Endothelial cell of umbilical vein (primary cell): ENCODE measurements around the gene DIAPH1. TPM values are rescaled to one million over a fixed set of nuclear protein-coding genes. Genes with fewer than 3 reads are reported as not detected.

ENCODE experiments used
- BruUV-seq: library from RNA; stranded (reverse); fragments of 400-500 nt; replicated peaks from 2 replicates; lab custom pipeline; 2021; lab: Mats Ljungman, UMichigan
- CTCF ChIA-PET: fragments of 300-600, 350-600 bp; sonication (Branson Sonifier 250); formaldehyde crosslinking; loops from one replicate; lab custom pipeline; 2021; ENCODE audit warnings: antibody characterized with exemption, inconsistent platforms; lab: Charles Lee
- POLR2A ChIA-PET: fragments of 300-600, 350-600 bp; sonication (Branson Sonifier 250); formaldehyde crosslinking; loops from one replicate; lab custom pipeline; 2021; ENCODE audit warnings: antibody characterized with exemption, inconsistent platforms; lab: Charles Lee
- DNase-seq: peaks from one replicate; pipeline ENCODE4 v3.0.0-alpha.2; 2011; ENCODE audit warnings: low read depth, low spot score
- FAIRE-seq: peaks from 2 replicates; lab custom pipeline; 2011; peaks lifted over from hg19 to GRCh38; lab: Jason Lieb, UNC
- H2AFZ ChIP-seq: 2 replicates; pipeline ENCODE4 v1.6.0; 2012; ENCODE audit warnings: low read depth, low read length, control low read depth, inconsistent platforms
- H3K27ac ChIP-seq: 2 replicates; pipeline ENCODE4 v1.5.1; 2011; ENCODE audit warnings: low read depth, mild to moderate bottlenecking, control low read depth, low read length, moderate library complexity; ENCODE audit not compliant: insufficient read depth
- H3K27me3 ChIP-seq, 2 experiments: 2 replicates each; pipeline versions ENCODE4 v1.6.0 to v1.6.1; 2011; ENCODE audit warnings: low read length in 2 of 2, mixed read lengths in 1 of 2; ENCODE audit not compliant: control insufficient read depth in 2 of 2, insufficient read depth in 2 of 2
- H3K36me3 ChIP-seq, 2 experiments: 2 replicates in 1 of 2; 3 replicates in 1 of 2; pipeline ENCODE4 v1.5.1; 2011; ENCODE audit warnings: low read length in 2 of 2, mild to moderate bottlenecking in 1 of 2, moderate library complexity in 1 of 2; ENCODE audit not compliant: control insufficient read depth in 2 of 2, insufficient read depth in 2 of 2; ENCODE audit errors: extremely low read depth in 1 of 2
- H3K4me1 ChIP-seq: 3 replicates; pipeline ENCODE4 v1.5.1; 2011; ENCODE audit warnings: mild to moderate bottlenecking, low read length; ENCODE audit not compliant: control insufficient read depth, insufficient read depth; ENCODE audit errors: extremely low read depth
- H3K4me2 ChIP-seq: 2 replicates; pipeline ENCODE4 v1.6.1; 2011; ENCODE audit warnings: low read length, control low read depth, mixed read lengths; ENCODE audit not compliant: insufficient read depth
- H3K4me3 ChIP-seq, 3 experiments: fragments of 200-600 bp in 1 of 3; sonication (generic), shearing (Covaris generic) in 1 of 3; replicated peaks in 1 of 3; 2 replicates each; pipeline ENCODE4 v1.5.1; 2011 to 2016; ENCODE audit warnings: control low read depth in 3 of 3, low read length in 3 of 3, mild to moderate bottlenecking in 2 of 3, inconsistent platforms in 1 of 3, low read depth in 1 of 3, moderate library complexity in 1 of 3; ENCODE audit not compliant: insufficient read depth in 1 of 3
- H3K79me2 ChIP-seq: 2 replicates; pipeline ENCODE4 v1.6.0; 2012; ENCODE audit warnings: low read length, inconsistent platforms; ENCODE audit not compliant: control insufficient read depth, insufficient read depth
- H3K9ac ChIP-seq: replicated peaks from 2 replicates; pipeline ENCODE3; 2011; ENCODE audit warnings: low read length, control low read depth; ENCODE audit not compliant: insufficient read depth; ENCODE audit errors: extremely low read depth
- H3K9me1 ChIP-seq: replicated peaks from 3 replicates; pipeline ENCODE4 v1.6.0; 2011; ENCODE audit warnings: mild to moderate bottlenecking, low read length; ENCODE audit not compliant: control insufficient read depth, insufficient read depth; ENCODE audit errors: extremely low read depth
- H3K9me3 ChIP-seq: replicated peaks from 2 replicates; pipeline ENCODE4 v1.5.1; 2012; ENCODE audit warnings: low read length, inconsistent platforms; ENCODE audit not compliant: control insufficient read depth, insufficient read depth
- H4K20me1 ChIP-seq: replicated peaks from 2 replicates; pipeline ENCODE3; 2011; ENCODE audit warnings: mild to moderate bottlenecking, low read length; ENCODE audit not compliant: control insufficient read depth, insufficient read depth; ENCODE audit errors: extremely low read depth
- EZH2 ChIP-seq: IDR thresholded peaks from 2 replicates; pipeline ENCODE4 v1.6.1; 2012; ENCODE audit warnings: borderline replicate concordance, low read depth, mild to moderate bottlenecking, moderate library complexity, low read length, inconsistent platforms; ENCODE audit not compliant: severe bottlenecking
- FOS ChIP-seq: IDR thresholded peaks from 2 replicates; pipeline ENCODE4 v1.6.1; 2011; ENCODE audit warnings: mild to moderate bottlenecking, low read length, moderate library complexity, borderline replicate concordance; ENCODE audit not compliant: insufficient read depth
- GATA2 ChIP-seq: IDR thresholded peaks from 2 replicates; pipeline ENCODE4 v1.7.0; 2011; ENCODE audit warnings: low read depth, mild to moderate bottlenecking, moderate library complexity, mixed read lengths, low read length; ENCODE audit not compliant: insufficient read length, insufficient read depth
- JUN ChIP-seq: IDR thresholded peaks from 2 replicates; pipeline ENCODE4 v1.6.1; 2011; ENCODE audit warnings: borderline replicate concordance, low read depth; ENCODE audit not compliant: insufficient read length, insufficient read depth
- MYC ChIP-seq: IDR thresholded peaks from one replicate; pipeline ENCODE4 v1.6.1; 2011; ENCODE audit warnings: mild to moderate bottlenecking, low read depth, low read length
- POLR2A ChIP-seq: IDR thresholded peaks from 2 replicates; pipeline ENCODE4 v1.6.1; 2012; ENCODE audit warnings: low read depth, mild to moderate bottlenecking, control low read depth, low read length
- POLR2AphosphoS5 ChIP-seq: IDR thresholded peaks from 2 replicates; pipeline ENCODE4 v1.6.1; 2012; ENCODE audit warnings: low read depth, mild to moderate bottlenecking, control low read depth, low read length, moderate library complexity; ENCODE audit not compliant: insufficient read depth
- dilution Hi-C: fragments of 300-500 bp; cut with MboI; formaldehyde crosslinking; loops from one replicate; pipeline ENCODE4 v1.15.0; 2019; ENCODE audit warnings: low sequenced_read_pairs; ENCODE audit not compliant: extremely low pct_ligation_motif_present
- intact Hi-C: fragments of 100-400 bp; cut with micrococcal nuclease; formaldehyde crosslinking; loops from one replicate; pipeline ENCODE4 v1.10.0; 2022
- polyA plus RNA-seq, 4 experiments: library from polyadenylated mRNA; depleted of rRNA in 3 of 4; stranded (reverse) in 3 of 4; unstranded in 1 of 4; fragments of >200 nt; gene quantifications; 2 replicates each; pipeline versions ENCODE4 v1.2.1 to v1.2.3, GENCODE V29; 2011 to 2012; ENCODE audit warnings: missing spikeins in 1 of 4
- total RNA-seq: library from RNA; stranded (reverse); gene quantifications from 2 replicates; pipeline ENCODE4 v1.2.3, GENCODE V29; 2021
- TF ChIP-seq, protein P1 (sequence below), 2 donors: IDR thresholded peaks; 1 replicate in 1 of 2; 2 replicates in 1 of 2; pipeline ENCODE4 v1.5.1; 2011; ENCODE audit warnings: low read length in 2 of 2, mild to moderate bottlenecking in 2 of 2, moderate library complexity in 2 of 2, control low read depth in 1 of 2, inconsistent platforms in 1 of 2, low read depth in 1 of 2; ENCODE audit not compliant: insufficient read depth in 1 of 2; ENCODE audit errors: extremely low read depth in 1 of 2

DIAPH1 gene
- total and polyA plus RNA-seq, 2 donors (not counting 3 experiments of a cell fraction or from before 2014, with no cell fraction given) = 68.6 to 105 TPM

GRCh38 chr5:141567513-141568117 lies 51.2 kb downstream of the DIAPH1 start:
- intact Hi-C loops = no loop called here
- ChIA-PET POLR2A (no interaction called here), CTCF (interaction anchor here (0.7 to 3.0 kb wide), 54 partner anchors 8 to 726 kb away, joined by 3 to 35 read pairs (median 5); partner anchors contain the start of genes DIAPH1, HDAC3, PCDHB10 and PCDHB14)
- no peak overlapping the region for H3K9ac ChIP-seq
- DNase-seq = peak; percentile 32
- no TSS peak for BruUV-seq
- FAIRE-seq = no peak
- H3K4me2 ChIP-seq = no peak overlapping the region
- no peak for TF ChIP-seq POLR2AphosphoS5
- TF ChIP-seq FOS = no peak
- TF ChIP-seq GATA2 = no peak
- TF ChIP-seq MYC = no peak
- no peak for TF ChIP-seq POLR2A
- no peak for TF ChIP-seq EZH2
- TF ChIP-seq, protein P1, sequence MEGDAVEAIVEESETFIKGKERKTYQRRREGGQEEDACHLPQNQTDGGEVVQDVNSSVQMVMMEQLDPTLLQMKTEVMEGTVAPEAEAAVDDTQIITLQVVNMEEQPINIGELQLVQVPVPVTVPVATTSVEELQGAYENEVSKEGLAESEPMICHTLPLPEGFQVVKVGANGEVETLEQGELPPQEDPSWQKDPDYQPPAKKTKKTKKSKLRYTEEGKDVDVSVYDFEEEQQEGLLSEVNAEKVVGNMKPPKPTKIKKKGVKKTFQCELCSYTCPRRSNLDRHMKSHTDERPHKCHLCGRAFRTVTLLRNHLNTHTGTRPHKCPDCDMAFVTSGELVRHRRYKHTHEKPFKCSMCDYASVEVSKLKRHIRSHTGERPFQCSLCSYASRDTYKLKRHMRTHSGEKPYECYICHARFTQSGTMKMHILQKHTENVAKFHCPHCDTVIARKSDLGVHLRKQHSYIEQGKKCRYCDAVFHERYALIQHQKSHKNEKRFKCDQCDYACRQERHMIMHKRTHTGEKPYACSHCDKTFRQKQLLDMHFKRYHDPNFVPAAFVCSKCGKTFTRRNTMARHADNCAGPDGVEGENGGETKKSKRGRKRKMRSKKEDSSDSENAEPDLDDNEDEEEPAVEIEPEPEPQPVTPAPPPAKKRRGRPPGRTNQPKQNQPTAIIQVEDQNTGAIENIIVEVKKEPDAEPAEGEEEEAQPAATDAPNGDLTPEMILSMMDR (IDR thresholded peaks at IDR 0.05; ENCODE audit: extremely low read depth in 1 of 2, insufficient read depth in 1 of 2, low read depth in 1 of 2, low read length in 2 of 2) = peak; percentile 68 to 73
- TF ChIP-seq JUN = no peak
- H3K9me3 ChIP-seq = no peaks in the 10 kb centered on the region
- no peaks in the 10 kb centered on the region for H3K79me2 ChIP-seq
- H3K4me3 ChIP-seq = no peak overlapping the region
- no peaks in the 10 kb centered on the region for H3K27me3 ChIP-seq
- no peak overlapping the region for H2AFZ ChIP-seq
- H3K4me1 ChIP-seq = peaks cover 5% of the 10 kb centered on the region
- H3K36me3 ChIP-seq = peaks cover 7 to 14% of the 10 kb centered on the region in 2 experiments
- no peaks in the 10 kb centered on the region for H4K20me1 ChIP-seq
- dilution Hi-C loops = no loop called here
- H3K27ac ChIP-seq = no peak overlapping the region
- no peaks in the 10 kb centered on the region for H3K9me1 ChIP-seq
